ENCODE data around the gene SSH2. TPM values are rescaled to one million over a fixed set of nuclear protein-coding genes. Genes with fewer than 3 reads are reported as not detected.

SSH2 gene
- total and polyA plus RNA-seq, 7 donors, result 18.3 to 35.1 (median 26.5) TPM

GRCh38 chr17:29615048-29615385 lies 315.0 kb downstream of the SSH2 start:
- no peaks in the 10 kb centered on the region for H3K36me3 ChIP-seq
- no peak for DNase-seq
- peak overlapping the region in 3 of 4 donors; percentile 36 to 44 (median 44) for H3K4me3 ChIP-seq
- TF ChIP-seq CTCF (IDR thresholded peaks at IDR 0.05) (no peak), EP300 (IDR thresholded peaks at IDR 0.05) (no peak), POLR2A (IDR thresholded peaks at IDR 0.05) (no peak)
- H3K9me3 ChIP-seq, result no peaks in the 10 kb centered on the region
- peak overlapping the region; percentile 68 to 79 (median 72) for H3K27ac ChIP-seq
- H3K4me1 ChIP-seq, result peaks cover 0 to 74% (median 72%) of the 10 kb centered on the region in 4 donors
- H3K27me3 ChIP-seq, result no peaks in the 10 kb centered on the region
- WGBS, 2 donors, result 3 to 10% methylated on average over 15 of the region's 15 CpGs
- intact Hi-C loops (cut with DNase I), result loop anchor here (5.0 to 10.0 kb wide), 2 partner anchors 33 to 150 kb away; no protein-coding TSS in a partner anchor

- H3K27ac ChIP-seq, result no peak overlapping the region
- DNase-seq, result no peak
- WGBS, 2 donors, result 42 to 55% methylated on average over 16 of the region's 16 CpGs
- H3K27me3 ChIP-seq, result no peaks in the 10 kb centered on the region
- H3K9me3 ChIP-seq, result no peaks in the 10 kb centered on the region
- H3K4me3 ChIP-seq, result no peak overlapping the region
- no peak for TF ChIP-seq POLR2A (IDR thresholded peaks at IDR 0.05)
- TF ChIP-seq CTCF (IDR thresholded peaks at IDR 0.05), result no peak
- TF ChIP-seq POLR2AphosphoS5 (IDR thresholded peaks at IDR 0.05), result no peak
- H3K36me3 ChIP-seq, result no peaks in the 10 kb centered on the region
- intact Hi-C loops (cut with DNase I), result loop anchor here (5.0 to 10.0 kb wide), 2 partner anchors 32 to 150 kb away; no protein-coding TSS in a partner anchor
- H3K4me1 ChIP-seq, result peaks cover 0 to 71% (median 68%) of the 10 kb centered on the region in 4 donors
These were observed 315.5 kb downstream of the SSH2 start for GRCh38 chr17:29614349-29615047.

DNA sequence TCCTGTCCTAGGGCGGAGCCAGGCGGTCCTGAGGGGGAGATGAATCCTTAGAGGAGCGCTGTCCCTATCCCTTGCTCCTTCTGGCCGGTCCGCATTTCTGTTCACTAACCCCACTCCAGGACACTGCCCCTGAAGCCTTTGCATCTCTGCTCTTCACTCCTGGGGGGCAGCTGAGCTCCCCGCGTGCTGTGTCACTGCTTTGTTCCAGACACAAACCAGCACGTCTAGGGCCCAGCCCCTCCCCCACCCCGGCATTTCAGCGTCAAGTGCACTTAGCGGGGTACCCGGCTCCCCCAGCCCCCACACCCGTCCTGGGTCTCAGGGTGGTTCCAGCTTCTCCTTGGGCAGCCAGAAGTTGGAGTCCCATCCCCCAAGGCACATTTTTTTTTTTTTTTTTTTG lies 316.2 kb downstream of the SSH2 start:
- Histone ChIP-seq H3K36me3 (no peaks in the 10 kb centered on the region), H3K27ac (peak overlapping the region in 3 of 4 donors; percentile 12 to 69 (median 44)), H3K27me3 (no peaks in the 10 kb centered on the region), H3K9me3 (no peaks in the 10 kb centered on the region), H3K4me1 (peaks cover 0 to 64% (median 61%) of the 10 kb centered on the region in 4 donors), H3K4me3 (peak overlapping the region; percentile 12 to 40 (median 23))
- peak; percentile 70 for DNase-seq
- WGBS, 2 donors, result 15 to 23% methylated on average over 13 of the region's 13 CpGs
- TF ChIP-seq POLR2A (IDR thresholded peaks at IDR 0.05) (no peak), POLR2AphosphoS5 (IDR thresholded peaks at IDR 0.05) (no peak), CTCF (IDR thresholded peaks at IDR 0.05) (no peak), EP300 (IDR thresholded peaks at IDR 0.05) (no peak)
- intact Hi-C loops (cut with DNase I), result loop anchor here (1.0 to 10.0 kb wide), 2 partner anchors 23 to 151 kb away; no protein-coding TSS in a partner anchor

GRCh38 chr17:29613352-29613837 lies 316.6 kb downstream of the SSH2 start:
- WGBS, 2 donors, result 1% methylated on average over 50 of the region's 50 CpGs
- H3K36me3 ChIP-seq, result no peaks in the 10 kb centered on the region
- H3K9me3 ChIP-seq, result no peaks in the 10 kb centered on the region
- no peaks in the 10 kb centered on the region for H3K27me3 ChIP-seq
- H3K27ac ChIP-seq, result peak overlapping the region; percentile 12 to 69 (median 32)
- intact Hi-C loops (cut with DNase I), result loop anchor here (1.0 to 10.0 kb wide), 2 partner anchors 22 to 151 kb away; no protein-coding TSS in a partner anchor
- peak overlapping the region; percentile 12 to 40 (median 23) for H3K4me3 ChIP-seq
- peaks cover 0 to 60% (median 57%) of the 10 kb centered on the region in 4 donors for H3K4me1 ChIP-seq
- DNase-seq, result peak; percentile 98
- TF ChIP-seq EP300 (IDR thresholded peaks at IDR 0.05), result no peak
- peak; percentile 35 to 67 (median 52) for TF ChIP-seq POLR2AphosphoS5 (IDR thresholded peaks at IDR 0.05)
- TF ChIP-seq CTCF (IDR thresholded peaks at IDR 0.05), result peak; percentile 70 to 78 (median 74)
- TF ChIP-seq POLR2A (IDR thresholded peaks at IDR 0.05), result no peak
